Ovary (tissue), 9 donors: ENCODE results near the gene NR2F1. TPM values are rescaled to one million over a fixed set of nuclear protein-coding genes. Genes with fewer than 3 reads are reported as not detected.
A peak's percentile ranks its signal among the peaks of the same experiment; 100 is the strongest.

Experiments
- DNase-seq, 5 donors: peaks; one replicate each; pipeline ENCODE4 v3.0.0-alpha.2; 2019 to 2020
- H3K27ac ChIP-seq, 2 donors: fragments of 200-600 bp; one replicate each; pipeline versions ENCODE4 v1.5.1 to v1.8.0; 2019 to 2022
- H3K27me3 ChIP-seq: fragments of 200-600 bp; one replicate; pipeline ENCODE4 v1.8.0; 2022
- H3K36me3 ChIP-seq: fragments of 200-600 bp; sonication (generic); one replicate; pipeline ENCODE4 v1.5.1; 2019
- H3K4me1 ChIP-seq: one replicate; pipeline ENCODE4 v1.8.1; 2013; ENCODE audit warnings: mild to moderate bottlenecking, moderate library complexity; ENCODE audit not compliant: insufficient read depth
- H3K4me3 ChIP-seq: fragments of 200-600 bp; sonication (generic); one replicate; pipeline ENCODE4 v1.5.1; 2017
- H3K9me3 ChIP-seq, 2 donors: fragments of 200-600 bp in 1 of 2; sonication (generic) in 1 of 2; one replicate each; pipeline versions ENCODE4 v1.5.1 to v1.8.1; 2013 to 2019; ENCODE audit warnings: mild to moderate bottlenecking in 1 of 2, moderate library complexity in 1 of 2
- EP300 ChIP-seq: sonication (generic); formaldehyde crosslinking; IDR thresholded peaks from one replicate; pipeline ENCODE4 v1.6.1; 2017; ENCODE audit warnings: antibody characterized with exemption
- POLR2A ChIP-seq: fragments of 450-650 bp; IDR thresholded peaks from one replicate; pipeline ENCODE4 v1.6.1; 2017; ENCODE audit warnings: antibody characterized with exemption, mild to moderate bottlenecking, moderate library complexity
- WGBS, 3 donors: extraction: QIAGEN DNeasy Blood & Tissue Kit in 1 of 3; methylation state at CpG; one replicate each; pipeline versions ENCODE4 v1.1.5 to v1.1.7; 2013 to 2017; 5-methylcytosine and 5-hydroxymethylcytosine counted together
- intact Hi-C, 4 donors: fragments of 100-400 bp; cut with DNase I; formaldehyde crosslinking; loops; one replicate each; pipeline versions ENCODE4 v1.11.0 to v1.15.1; 2022 to 2023
- polyA plus RNA-seq, 2 donors: library from polyadenylated mRNA; stranded (reverse); fragments of 200-250 nt in 1 of 2; fragments of 350-450 nt in 1 of 2; fragmentation: Illumina TruSeq in 1 of 2; extraction: RNeasy Lipid Tissue Mini Kit (QIAGEN cat#74804) in 1 of 2; gene quantifications; one replicate each; pipeline ENCODE4 v1.2.3, GENCODE V29; 2013 to 2014
- total RNA-seq, 7 donors: library from RNA; depleted of rRNA in 2 of 7; stranded (reverse); fragments of >200 nt in 2 of 7; fragmentation: NEBNext Ultra II Directional in 3 of 7; extraction: Animal tissue kit (Norgen Biotek cat#: 25700) in 3 of 7; gene quantifications; one replicate each; pipeline versions ENCODE4 v1.1.0 to v1.2.4, GENCODE V29; 2016 to 2023
- TF ChIP-seq, protein P1 (sequence below), 3 donors: fragments of 450-650 bp in 2 of 3; fragments of 200-600 bp in 1 of 3; IDR thresholded peaks; one replicate each; pipeline versions ENCODE4 v1.5.1 to v1.8.0; 2016 to 2022; ENCODE audit warnings: antibody characterized with exemption in 3 of 3, mild to moderate bottlenecking in 1 of 3
- donor health status: DM: no; HTN: no; CAD: no; lungs with moderate emphysema.
- donor health status: DM: no; HTN: no; CAD: no.
- donor health status: Bipolar disorder and iron deficiency.
- donor health status: DM: yes; HTN: yes; CAD: no.
- donor health status: DM: no; HTN: no; CAD: no.
- donor health status: DM: yes; HTN: yes; CAD: no.

Gene NR2F1
- total and polyA plus RNA-seq, 9 donors: 47.6 to 179 (median 71.5) TPM

DNA sequence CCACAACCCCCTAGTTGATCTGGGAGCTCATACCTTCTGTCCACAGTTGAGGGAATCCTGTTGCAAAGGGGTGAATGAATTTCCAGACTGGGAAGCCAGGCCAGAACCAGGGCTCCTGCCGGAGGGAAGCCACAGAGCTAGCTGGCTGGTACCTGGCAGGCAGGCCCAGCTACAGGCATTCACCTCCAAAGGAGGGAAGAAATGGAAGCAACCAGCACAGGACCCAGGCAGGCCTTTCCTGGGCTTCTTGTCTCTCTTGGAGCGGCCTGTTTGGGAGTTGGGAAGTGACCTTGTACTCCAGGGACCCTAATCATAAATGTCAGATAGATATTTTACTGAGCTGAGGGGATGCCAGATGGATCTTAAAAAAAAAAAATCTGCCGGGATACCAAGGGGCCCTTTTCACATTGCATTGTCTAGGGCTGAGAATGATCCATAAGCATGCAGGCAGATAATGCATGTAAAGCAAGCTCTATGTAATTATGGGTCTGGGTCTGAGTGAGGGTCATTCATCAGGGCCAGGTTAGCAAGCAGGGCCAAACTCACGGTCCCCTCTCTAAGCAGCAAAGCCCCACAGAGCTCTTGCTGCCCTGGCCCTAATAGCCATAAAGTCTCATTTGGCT lies 8.4 kb downstream of the NR2F1 start:
- WGBS, 3 donors: 73 to 81% (median 79%) methylated on average over 4 of the region's 4 CpGs
- Histone ChIP-seq H3K27ac (no peak overlapping the region), H3K4me3 (no peak overlapping the region), H3K4me1 (peaks cover 11% of the 10 kb centered on the region), H3K9me3 (no peaks in the 10 kb centered on the region), H3K27me3 (no peaks in the 10 kb centered on the region), H3K36me3 (no peaks in the 10 kb centered on the region)
- intact Hi-C loops: loop anchor here in 1 of 4 donors (10.0 kb wide), 1 partner anchor 203 kb away; no protein-coding TSS in a partner anchor
- no peak for TF ChIP-seq EP300
- TF ChIP-seq, protein P1, sequence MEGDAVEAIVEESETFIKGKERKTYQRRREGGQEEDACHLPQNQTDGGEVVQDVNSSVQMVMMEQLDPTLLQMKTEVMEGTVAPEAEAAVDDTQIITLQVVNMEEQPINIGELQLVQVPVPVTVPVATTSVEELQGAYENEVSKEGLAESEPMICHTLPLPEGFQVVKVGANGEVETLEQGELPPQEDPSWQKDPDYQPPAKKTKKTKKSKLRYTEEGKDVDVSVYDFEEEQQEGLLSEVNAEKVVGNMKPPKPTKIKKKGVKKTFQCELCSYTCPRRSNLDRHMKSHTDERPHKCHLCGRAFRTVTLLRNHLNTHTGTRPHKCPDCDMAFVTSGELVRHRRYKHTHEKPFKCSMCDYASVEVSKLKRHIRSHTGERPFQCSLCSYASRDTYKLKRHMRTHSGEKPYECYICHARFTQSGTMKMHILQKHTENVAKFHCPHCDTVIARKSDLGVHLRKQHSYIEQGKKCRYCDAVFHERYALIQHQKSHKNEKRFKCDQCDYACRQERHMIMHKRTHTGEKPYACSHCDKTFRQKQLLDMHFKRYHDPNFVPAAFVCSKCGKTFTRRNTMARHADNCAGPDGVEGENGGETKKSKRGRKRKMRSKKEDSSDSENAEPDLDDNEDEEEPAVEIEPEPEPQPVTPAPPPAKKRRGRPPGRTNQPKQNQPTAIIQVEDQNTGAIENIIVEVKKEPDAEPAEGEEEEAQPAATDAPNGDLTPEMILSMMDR (IDR thresholded peaks at IDR 0.05): no peak
- no peak for DNase-seq

GRCh38 chr5:93592883-93593282 lies 9.9 kb downstream of the NR2F1 start:
- Histone ChIP-seq H3K27ac (no peak overlapping the region), H3K27me3 (no peaks in the 10 kb centered on the region), H3K4me1 (peaks cover 8% of the 10 kb centered on the region), H3K4me3 (no peak overlapping the region), H3K36me3 (no peaks in the 10 kb centered on the region), H3K9me3 (no peaks in the 10 kb centered on the region)
- no peak for TF ChIP-seq EP300
- TF ChIP-seq POLR2A: no peak
- TF ChIP-seq, protein P1 (IDR thresholded peaks at IDR 0.05): no peak
- WGBS, 3 donors: 94 to 97% (median 95%) methylated on average over 5 of the region's 5 CpGs
- no peak for DNase-seq
- intact Hi-C loops: loop anchor here in 1 of 4 donors (10.0 kb wide), 1 partner anchor 202 kb away; no protein-coding TSS in a partner anchor

DNA sequence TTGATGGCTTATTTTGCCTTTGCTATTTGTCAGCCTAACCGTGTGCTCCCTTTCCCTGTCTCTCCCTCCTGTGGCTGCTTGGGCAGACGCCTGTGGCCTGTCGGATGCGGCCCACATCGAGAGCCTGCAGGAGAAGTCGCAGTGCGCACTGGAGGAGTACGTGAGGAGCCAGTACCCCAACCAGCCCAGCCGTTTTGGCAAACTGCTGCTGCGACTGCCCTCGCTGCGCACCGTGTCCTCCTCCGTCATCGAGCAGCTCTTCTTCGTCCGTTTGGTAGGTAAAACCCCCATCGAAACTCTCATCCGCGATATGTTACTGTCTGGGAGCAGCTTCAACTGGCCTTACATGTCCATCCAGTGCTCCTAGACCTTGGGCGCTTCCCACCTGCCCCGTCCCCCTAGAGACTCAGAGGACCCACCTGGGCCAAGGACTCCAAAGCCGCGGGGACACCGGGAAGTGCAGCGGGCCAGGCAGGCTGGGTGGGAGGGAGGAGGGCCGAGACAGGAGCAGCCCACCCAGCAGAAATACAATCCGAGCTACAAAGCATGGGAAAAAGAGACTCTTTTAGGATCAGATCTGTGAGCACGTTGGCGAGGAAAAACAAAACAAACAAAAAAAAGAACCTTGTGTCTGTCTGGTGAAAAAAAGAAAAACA lies 10.6 kb downstream of the NR2F1 start:
- DNase-seq: no peak
- no peak overlapping the region for H3K4me3 ChIP-seq
- H3K4me1 ChIP-seq: peaks cover 3% of the 10 kb centered on the region
- TF ChIP-seq EP300 (no peak), POLR2A (no peak)
- TF ChIP-seq, protein P1 (IDR thresholded peaks at IDR 0.05): no peak
- intact Hi-C loops: loop anchor here in 1 of 4 donors (10.0 kb wide), 1 partner anchor 201 kb away; no protein-coding TSS in a partner anchor
- H3K36me3 ChIP-seq: no peaks in the 10 kb centered on the region
- H3K27ac ChIP-seq: no peak overlapping the region
- 83 to 87% (median 86%) methylated on average over 30 of the region's 30 CpGs for WGBS, 3 donors
- no peaks in the 10 kb centered on the region for H3K9me3 ChIP-seq
- no peaks in the 10 kb centered on the region for H3K27me3 ChIP-seq

DNA sequence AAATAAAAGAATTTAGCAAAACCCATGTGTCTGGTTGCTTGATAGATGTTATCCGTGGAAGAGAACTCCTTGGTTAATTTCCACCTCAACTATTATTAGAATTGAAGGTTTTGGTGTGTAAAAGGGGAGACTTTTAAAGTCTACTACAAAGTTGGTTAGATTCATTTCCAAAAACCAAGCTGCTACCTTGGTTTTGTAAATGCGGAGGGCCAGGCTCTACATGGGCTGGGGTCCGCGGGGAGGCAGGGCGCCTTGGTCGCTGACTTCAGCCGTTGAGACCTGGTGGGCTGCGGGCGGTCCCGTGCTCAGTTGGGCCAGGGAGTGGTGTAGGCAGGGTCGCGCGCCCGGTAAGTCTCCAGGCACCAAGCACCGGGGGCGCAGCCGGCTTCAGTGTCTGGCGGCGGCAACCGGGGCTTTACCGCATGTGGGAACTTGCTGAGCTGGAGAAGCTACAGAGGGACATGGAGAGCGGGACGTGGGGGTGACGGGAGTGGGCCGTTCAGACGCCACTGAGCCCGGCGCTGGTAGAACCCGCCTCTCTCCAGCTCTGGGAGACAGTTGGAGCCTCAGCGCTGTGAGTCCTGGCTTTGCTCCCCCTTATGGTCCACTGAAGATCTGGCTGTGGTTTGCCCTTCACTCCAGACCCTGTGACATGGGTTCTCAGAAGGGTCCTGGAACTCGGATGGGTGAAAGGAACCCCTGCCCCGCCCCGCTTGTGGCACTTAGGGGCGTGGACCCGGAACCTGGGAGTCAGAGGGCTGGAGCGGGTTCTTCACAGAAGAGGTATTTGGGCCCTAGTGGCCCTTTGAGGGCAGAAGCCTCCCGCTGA lies 11.8 kb downstream of the NR2F1 start:
- no peak overlapping the region for H3K27ac ChIP-seq

More for the DNA sequence above, 11.8 kb downstream of the NR2F1 start:
- Histone ChIP-seq H3K27me3 (no peaks in the 10 kb centered on the region), H3K9me3 (no peaks in the 10 kb centered on the region), H3K4me3 (no peak overlapping the region), H3K4me1 (no peaks in the 10 kb centered on the region), H3K36me3 (no peaks in the 10 kb centered on the region)
- intact Hi-C loops: loop anchor here in 1 of 4 donors (10.0 kb wide), 1 partner anchor 200 kb away; no protein-coding TSS in a partner anchor
- peak in 1 of 5 donors; percentile 32 for DNase-seq
- WGBS, 3 donors: 85% methylated on average over 34 to 37 of the region's 37 CpGs
- TF ChIP-seq EP300: no peak
- TF ChIP-seq, protein P1 (IDR thresholded peaks at IDR 0.05): no peak
- TF ChIP-seq POLR2A: no peak
